ENCODE data around the gene SYDE2.
"Not testable (repeated sequence)": the region's sequence is repeated elsewhere in the genome, so short reads cannot be mapped to it uniquely, and the experiment has no call there.

Gene SYDE2

GRCh38 chr1:85168884-85169283 is 31.9 kb downstream of the SYDE2 start:
- DNase-seq, result no peak

GRCh38 chr1:85166351-85166750 is 34.5 kb downstream of the SYDE2 start:
- DNase-seq, result no peak

- no peak for DNase-seq
Measured at GRCh38 chr1:85158910-85159309, 41.9 kb downstream of the SYDE2 start.

- DNase-seq, result no peak
Measured at GRCh38 chr1:85157436-85157835, 43.4 kb downstream of the SYDE2 start.

- DNase-seq, result no peak
Measured at GRCh38 chr1:85153149-85153891, 47.5 kb downstream of the SYDE2 start.

GRCh38 chr1:85151446-85151845 is 49.4 kb downstream of the SYDE2 start:
- no peak for DNase-seq

- DNase-seq, result no peak
Measured at GRCh38 chr1:85149805-85150204, 51.0 kb downstream of the SYDE2 start.

GRCh38 chr1:85148524-85149250 is 52.1 kb downstream of the SYDE2 start:
- peak; percentile 27 for DNase-seq

- DNase-seq, result no peak
Measured at GRCh38 chr1:85146972-85147359, 53.9 kb downstream of the SYDE2 start.

- not testable (repeated sequence) for DNase-seq
Measured at GRCh38 chr1:85146298-85146971, 54.4 kb downstream of the SYDE2 start.

GRCh38 chr1:85144351-85144750 is 56.5 kb downstream of the SYDE2 start:
- DNase-seq, result no peak

GRCh38 chr1:85142753-85143152 is 58.1 kb downstream of the SYDE2 start:
- no peak for DNase-seq

GRCh38 chr1:85138439-85138838 is 62.4 kb downstream of the SYDE2 start:
- DNase-seq, result not testable (repeated sequence)

- no peak for DNase-seq
Measured at GRCh38 chr1:85137660-85138059, 63.2 kb downstream of the SYDE2 start.

GRCh38 chr1:85135392-85135798 is 65.4 kb downstream of the SYDE2 start:
- no peak for DNase-seq

- DNase-seq, result no peak
Measured at GRCh38 chr1:85134583-85135391, 66.0 kb downstream of the SYDE2 start.

- DNase-seq, result no peak
Measured at GRCh38 chr1:85133565-85134159, 67.2 kb downstream of the SYDE2 start.

GRCh38 chr1:85132078-85132720 is 68.6 kb downstream of the SYDE2 start:
- no peak for DNase-seq

- no peak for DNase-seq
Measured at GRCh38 chr1:85128316-85128715, 72.5 kb downstream of the SYDE2 start.

GRCh38 chr1:85125891-85126290 is 74.9 kb downstream of the SYDE2 start:
- DNase-seq, result no peak

- DNase-seq, result no peak
Measured at GRCh38 chr1:85124091-85124490, 76.7 kb downstream of the SYDE2 start.

- no peak for DNase-seq
Measured at GRCh38 chr1:85122169-85122568, 78.6 kb downstream of the SYDE2 start.
